SK-N-MC (cell line): ENCODE data around the gene TBC1D1.

ENCODE experiments used
- EZH2 ChIP-seq: fragments of 200-600 bp; sonication (generic); IDR thresholded peaks from one replicate; pipeline ENCODE4 v1.6.1; 2017; ENCODE audit warnings: antibody characterized with exemption
- POLR2AphosphoS5 ChIP-seq: IDR thresholded peaks from 2 replicates; pipeline ENCODE4 v1.6.1; 2012; ENCODE audit warnings: mild to moderate bottlenecking, low read depth, low read length, borderline replicate concordance

DNA sequence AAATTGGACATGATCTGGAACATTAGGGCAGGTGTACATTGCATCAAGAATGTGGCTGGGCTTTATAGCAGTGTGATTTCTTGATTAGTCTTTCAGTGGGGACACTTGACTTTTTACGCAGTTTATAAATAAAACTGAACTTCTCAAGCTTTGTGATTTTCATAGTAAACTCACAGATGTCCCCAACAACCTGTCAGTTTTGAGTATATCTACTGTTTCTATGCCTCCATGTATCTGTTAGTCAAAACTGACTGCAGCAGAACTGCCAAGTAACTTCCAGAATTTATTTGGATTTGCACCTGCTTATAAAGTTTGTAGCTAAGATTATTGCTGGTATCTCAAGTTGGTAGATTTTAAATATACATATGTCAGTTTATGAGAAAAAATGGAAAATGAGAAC, 89.4 kb downstream of the TBC1D1 start:
- TF ChIP-seq POLR2AphosphoS5 (no peak), EZH2 (no peak)
